GM12878 (cell line): ENCODE results near the gene NCLN. TPM values are rescaled to one million over a fixed set of nuclear protein-coding genes. Genes with fewer than 3 reads are reported as not detected.
A peak's percentile ranks its signal among the peaks of the same experiment; 100 is the strongest.

Source experiments
- ATAC-seq: fragments of 200-7000 bp; cut with Tn5 transposase; 3 replicates; pipeline ENCODE4 v1.9.1; 2020; ENCODE audit warnings: mild to moderate bottlenecking, moderate library complexity
- BruUV-seq: library from RNA; stranded (reverse); fragments of 400-500 nt; replicated peaks from 2 replicates; lab custom pipeline; 2021; lab: Mats Ljungman, UMichigan
- CTCF ChIA-PET: fragments of 300-600 bp; sonication (Branson Sonifier 250); formaldehyde crosslinking; extraction: SDS; loops from one replicate; lab custom pipeline; 2021; ENCODE audit warnings: inconsistent platforms; lab: Yijun Ruan, JAX
- POLR2A ChIA-PET: fragments of 350-600 bp; formaldehyde crosslinking; extraction: SDS; loops from one replicate; lab custom pipeline; 2021; ENCODE audit warnings: inconsistent platforms; lab: Charles Lee
- RAD21 ChIA-PET: fragments of 300-600 bp; sonication (Branson Sonifier 250); formaldehyde crosslinking; loops from one replicate; lab custom pipeline; 2023; ENCODE audit warnings: antibody characterized with exemption; ENCODE audit not compliant: unreplicated experiment; lab: Charles Lee
- SMC1A ChIA-PET: fragments of 300-600 bp; sonication (Branson Sonifier 250); formaldehyde crosslinking; loops from one replicate; lab custom pipeline; 2023; ENCODE audit not compliant: unreplicated experiment, uncharacterized antibody; lab: Charles Lee
- DNase-seq: peaks from one replicate; pipeline ENCODE4 v3.0.0-alpha.2; 2011; ENCODE audit warnings: low read depth, low spot score
- FAIRE-seq: peaks from 3 replicates; lab custom pipeline; 2011; peaks lifted over from hg19 to GRCh38; lab: Jason Lieb, UNC
- H2AFZ ChIP-seq: 2 replicates; pipeline ENCODE4 v1.6.0; 2011; ENCODE audit warnings: low read depth, low read length, control low read depth; ENCODE audit not compliant: control insufficient read depth
- H3K27ac ChIP-seq: 2 replicates; pipeline ENCODE4 v1.5.1; 2011; ENCODE audit warnings: control low read depth; ENCODE audit not compliant: control insufficient read depth, insufficient read depth
- H3K27me3 ChIP-seq, 2 experiments: replicated peaks in 1 of 2; 2 replicates each; pipeline versions ENCODE4 v1.6.0 to v1.6.1; 2011; ENCODE audit warnings: low read length in 1 of 2; ENCODE audit not compliant: control insufficient read depth in 2 of 2, insufficient read depth in 2 of 2
- H3K36me3 ChIP-seq, 2 experiments: 2 replicates each; pipeline ENCODE4 v1.5.1; 2011; ENCODE audit warnings: low read length in 1 of 2; ENCODE audit not compliant: control insufficient read depth in 2 of 2, insufficient read depth in 2 of 2
- H3K4me1 ChIP-seq: 2 replicates; pipeline ENCODE4 v1.6.1; 2011; ENCODE audit warnings: mild to moderate bottlenecking, low read length, moderate library complexity, mixed read lengths; ENCODE audit not compliant: control insufficient read depth, insufficient read depth
- H3K4me2 ChIP-seq: 2 replicates; pipeline ENCODE4 v1.6.0; 2011; ENCODE audit warnings: control low read depth; ENCODE audit not compliant: control insufficient read depth, insufficient read depth
- H3K4me3 ChIP-seq: fragments of 200-600 bp; sonication (generic); 2 replicates; pipeline ENCODE4 v1.5.1; 2016
- H3K79me2 ChIP-seq: 2 replicates; pipeline ENCODE4 v1.6.0; 2011; ENCODE audit warnings: low read length; ENCODE audit not compliant: control insufficient read depth, insufficient read depth
- H3K9ac ChIP-seq: 2 replicates; pipeline ENCODE4 v1.8.0; 2011; ENCODE audit warnings: low read length, control low read depth, mixed read lengths; ENCODE audit not compliant: control insufficient read depth, insufficient read depth
- H3K9me3 ChIP-seq: replicated peaks from 3 replicates; pipeline ENCODE4 v1.5.1; 2011; ENCODE audit warnings: mild to moderate bottlenecking, low read length; ENCODE audit not compliant: control insufficient read depth, insufficient read depth
- H4K20me1 ChIP-seq: 2 replicates; pipeline ENCODE4 v1.6.0; 2011; ENCODE audit not compliant: control insufficient read depth, insufficient read depth
- CBFB ChIP-seq: IDR thresholded peaks from 2 replicates; pipeline ENCODE4 v1.6.1; 2016; ENCODE audit warnings: antibody characterized with exemption, low read depth
- CBX3 ChIP-seq: fragments of 200-600 bp; sonication (generic); IDR thresholded peaks from 2 replicates; pipeline ENCODE4 v1.6.1; 2016; ENCODE audit warnings: low read depth, borderline replicate concordance
- CREM ChIP-seq: IDR thresholded peaks from 2 replicates; pipeline ENCODE4 v1.6.1; 2014; ENCODE audit warnings: antibody characterized with exemption, low read depth
- CTCF ChIP-seq, 3 experiments: IDR thresholded peaks in 2 of 3; conservative IDR thresholded peaks in 1 of 3; 2 replicates each; pipeline ENCODE4 v1.5.1; 2011; ENCODE audit warnings: low read depth in 3 of 3, low read length in 3 of 3, mild to moderate bottlenecking in 3 of 3, control low read depth in 2 of 3, moderate library complexity in 2 of 3, inconsistent platforms in 1 of 3, mixed read lengths in 1 of 3; ENCODE audit not compliant: control insufficient read depth in 2 of 3, insufficient read depth in 1 of 3; ENCODE audit errors: extremely low read depth in 1 of 3
- HCFC1 ChIP-seq: fragments of 150-350 bp; IDR thresholded peaks from 2 replicates; pipeline ENCODE4 v1.6.1; 2014; ENCODE audit warnings: low read length
- KLF5 ChIP-seq: fragments of 450-650 bp; IDR thresholded peaks from 2 replicates; pipeline ENCODE4 v1.6.1; 2014; ENCODE audit warnings: mild to moderate bottlenecking; ENCODE audit not compliant: partially characterized antibody
- MAX ChIP-seq: IDR thresholded peaks from 2 replicates; pipeline ENCODE4 v1.6.1; 2012; ENCODE audit warnings: low read depth, low read length, improper control_type of control experiment
- MTA3 ChIP-seq: IDR thresholded peaks from 2 replicates; pipeline ENCODE4 v1.6.1; 2012; ENCODE audit warnings: low read length, inconsistent platforms, borderline replicate concordance
- NFYB ChIP-seq: IDR thresholded peaks from 2 replicates; pipeline ENCODE4 v1.6.1; 2011; ENCODE audit warnings: low read depth, mild to moderate bottlenecking, low read length, improper control_type of control experiment, moderate library complexity; ENCODE audit not compliant: insufficient read depth
- POLR2A ChIP-seq: IDR thresholded peaks from 2 replicates; pipeline ENCODE4 v1.6.1; 2011; ENCODE audit warnings: low read depth, mild to moderate bottlenecking, low read length
- PRDM15 ChIP-seq: fragments of 450-650 bp; formaldehyde crosslinking; IDR thresholded peaks from 2 replicates; pipeline ENCODE4 v1.4.0; 2020; ENCODE audit warnings: mild to moderate bottlenecking, moderate library complexity
- SIX5 ChIP-seq: IDR thresholded peaks from 2 replicates; pipeline ENCODE4 v1.6.1; 2011; ENCODE audit warnings: mild to moderate bottlenecking, low read depth, low read length, moderate library complexity; ENCODE audit not compliant: severe bottlenecking
- SMC3 ChIP-seq: IDR thresholded peaks from 2 replicates; pipeline ENCODE4 v1.6.1; 2011; ENCODE audit warnings: low read length, improper control_type of control experiment, borderline replicate concordance
- SREBF2 ChIP-seq: IDR thresholded peaks from 2 replicates; pipeline ENCODE4 v1.6.1; 2012; ENCODE audit warnings: mild to moderate bottlenecking, low read length
- USF1 ChIP-seq: IDR thresholded peaks from 2 replicates; pipeline ENCODE4 v1.6.1; 2011; ENCODE audit warnings: borderline replicate concordance, low read depth, mild to moderate bottlenecking, moderate library complexity, mixed read lengths, low read length; ENCODE audit not compliant: insufficient read depth; ENCODE audit errors: extremely low read length
- ZBTB33 ChIP-seq: fragments of 450-650 bp; IDR thresholded peaks from 2 replicates; pipeline ENCODE4 v1.6.1; 2017; ENCODE audit warnings: mild to moderate bottlenecking
- WGBS: methylation state at CpG from one replicate; pipeline ENCODE4 v1.1.6; 2016; ENCODE audit warnings: low lambda C conversion rate; ENCODE audit not compliant: insufficient replicate concordance, insufficient coverage; ENCODE audit errors: missing lambda C conversion rate; 5-methylcytosine and 5-hydroxymethylcytosine counted together
- in situ Hi-C: fragments of 300-500 bp; cut with MboI; formaldehyde crosslinking; loops from 9 replicates; pipeline ENCODE4 v1.14.3; 2018; ENCODE audit warnings: mixed read lengths
- intact Hi-C: fragments of 100-400 bp; cut with micrococcal nuclease; formaldehyde crosslinking; loops from one replicate; pipeline ENCODE4 v1.14.2; 2022; ENCODE audit not compliant: unreplicated experiment
- polyA plus RNA-seq, 11 experiments: library from polyadenylated mRNA; depleted of rRNA in 4 of 11; unstranded in 6 of 11; stranded (reverse) in 5 of 11; fragments of >200 nt; fragmentation: Nextera tagmentation in 4 of 11; fragmentation: Illumina TruSeq in 1 of 11; extraction: Ambion mirVana in 4 of 11; extraction: Trizol in 1 of 11; gene quantifications; 1 replicate in 1 of 11; 2 replicates in 10 of 11; pipeline versions ENCODE4 v1.2.1 to v1.2.3, GENCODE V29; 2011 to 2016; ENCODE audit warnings: inconsistent platforms in 2 of 11, missing spikeins in 2 of 11, low read depth in 1 of 11
- total RNA-seq, 4 experiments: library from RNA; depleted of rRNA in 3 of 4; stranded (reverse); fragments of >200 nt in 3 of 4; fragmentation: Illumina TruSeq in 1 of 4; extraction: Trizol in 1 of 4; gene quantifications; 2 replicates each; pipeline versions ENCODE4 v1.2.1 to v1.2.3, GENCODE V29; 2013 to 2021

The NCLN gene
- total and polyA plus RNA-seq, 10 of the 15 experiments (the other 5 are each of a cell fraction or from before 2014, with no cell fraction given): 2.2 to 79.1 (median 36.0) TPM

GRCh38 chr19:3146677-3147100 is 39.0 kb upstream of the NCLN start:
- H3K79me2 ChIP-seq: peaks cover 3% of the 10 kb centered on the region
- no peak overlapping the region for H3K27ac ChIP-seq
- RAD21 ChIA-PET: interaction anchor here (0.7 to 1.5 kb wide), 3 partner anchors 9 to 184 kb away, joined by 3 to 6 read pairs (median 3); no protein-coding TSS in a partner anchor
- no peak overlapping the region for H3K9ac ChIP-seq
- no peaks in the 10 kb centered on the region for H4K20me1 ChIP-seq
- ATAC-seq (peak; percentile 80), FAIRE-seq (peak; percentile 7), DNase-seq (no peak)
- H3K36me3 ChIP-seq: no peaks in the 10 kb centered on the region; a peak in 2 of 4 replicates
- no TSS peak for BruUV-seq
- no peak overlapping the region for H3K4me3 ChIP-seq
- POLR2A ChIA-PET: interaction anchor here (0.7 to 3.0 kb wide), 2 partner anchors 10 to 14 kb away, joined by 3 to 27 read pairs; partner anchors contain the start of gene GNA15
- no peak overlapping the region for H3K4me2 ChIP-seq
- in situ Hi-C loops: no loop called here
- H3K27me3 ChIP-seq: no peaks in the 10 kb centered on the region
- SMC1A ChIA-PET: interaction anchor here (0.8 to 1.0 kb wide), 3 partner anchors 9 to 17 kb away, joined by 3 to 6 read pairs (median 4); no protein-coding TSS in a partner anchor
- no peaks in the 10 kb centered on the region for H3K9me3 ChIP-seq
- H2AFZ ChIP-seq: no peak overlapping the region
- CTCF ChIA-PET: interaction anchor here (0.5 to 8.9 kb wide), 9 partner anchors 9 to 43 kb away, joined by 3 to 117 read pairs (median 5); partner anchors contain the start of gene GNA15
- H3K4me1 ChIP-seq: peaks cover 15% of the 10 kb centered on the region
- intact Hi-C loops: loop anchor here (2.0 kb wide), 1 partner anchor 16 kb away; no protein-coding TSS in a partner anchor
- 20% methylated on average over 5 of the region's 5 CpGs for WGBS
- TF ChIP-seq CTCF (IDR thresholded peaks at IDR 0.05 in 2 of 3, conservative IDR thresholded peaks at IDR 0.05 in 1 of 3; ENCODE audit: control insufficient read depth in 2 of 3, extremely low read depth in 1 of 3, insufficient read depth in 1 of 3, low read depth in 3 of 3, low read length in 3 of 3): peak; percentile 60 to 97 (median 79)
- TF ChIP-seq USF1: no peak
- no peak for TF ChIP-seq HCFC1
- TF ChIP-seq KLF5: no peak
- no peak for TF ChIP-seq POLR2A
- TF ChIP-seq CBX3: no peak
- TF ChIP-seq CREM: no peak
- no peak for TF ChIP-seq SIX5
- no peak for TF ChIP-seq MTA3
- no peak for TF ChIP-seq PRDM15
- TF ChIP-seq SMC3: peak; percentile 57
- no peak for TF ChIP-seq NFYB
- TF ChIP-seq ZBTB33: no peak
- no peak for TF ChIP-seq SREBF2
- no peak for TF ChIP-seq MAX
- TF ChIP-seq CBFB: no peak
